NCI-H1436 (cell line): ENCODE measurements around the gene BZW2.
"Not testable (repeated sequence)": the region's sequence is repeated elsewhere in the genome, so short reads cannot be mapped to it uniquely, and the experiment has no call there.

Experiments
- DNase-seq: peaks from one replicate; lab custom pipeline; 2025; lab: John Stamatoyannopoulos, UW

BZW2 gene

GRCh38 chr7:16644636-16645592 lies 1.1 kb upstream of the BZW2 start:
- peak; percentile 55 for DNase-seq

DNA sequence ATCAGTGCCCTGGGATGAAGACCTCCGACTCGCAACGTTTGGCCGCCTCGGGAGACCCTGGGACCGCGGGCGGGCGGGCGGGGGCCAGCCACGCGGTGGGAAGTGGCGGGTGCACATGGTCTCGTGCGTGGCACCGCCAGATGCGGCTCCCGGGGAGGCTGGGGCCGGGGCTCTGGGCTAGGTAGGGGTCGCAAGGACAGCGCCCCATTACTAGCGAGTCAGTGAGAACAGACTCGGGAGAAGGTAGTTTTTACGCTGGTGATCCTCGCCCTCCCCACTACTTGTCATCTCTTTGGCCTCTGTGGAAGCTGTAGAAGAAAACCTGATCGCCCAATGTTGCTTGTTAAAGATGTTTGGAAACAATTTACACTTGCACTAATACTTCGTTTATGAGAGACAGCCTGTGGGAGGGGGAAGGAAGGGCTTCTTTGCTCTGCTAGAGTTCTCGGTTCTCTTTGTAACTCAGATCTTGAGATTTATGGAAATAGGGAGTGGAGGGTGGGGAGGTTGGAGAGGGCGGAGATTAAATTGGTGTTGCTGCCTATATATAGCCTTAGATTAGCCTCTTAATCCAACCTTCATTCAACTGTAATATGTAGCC lies 591 bp downstream of the BZW2 start:
- DNase-seq = no peak

GRCh38 chr7:16647435-16647960 lies 1.5 kb downstream of the BZW2 start:
- no peak for DNase-seq

- DNase-seq = no peak
These were observed 2.6 kb downstream of the BZW2 start for GRCh38 chr7:16648551-16648950.

DNA sequence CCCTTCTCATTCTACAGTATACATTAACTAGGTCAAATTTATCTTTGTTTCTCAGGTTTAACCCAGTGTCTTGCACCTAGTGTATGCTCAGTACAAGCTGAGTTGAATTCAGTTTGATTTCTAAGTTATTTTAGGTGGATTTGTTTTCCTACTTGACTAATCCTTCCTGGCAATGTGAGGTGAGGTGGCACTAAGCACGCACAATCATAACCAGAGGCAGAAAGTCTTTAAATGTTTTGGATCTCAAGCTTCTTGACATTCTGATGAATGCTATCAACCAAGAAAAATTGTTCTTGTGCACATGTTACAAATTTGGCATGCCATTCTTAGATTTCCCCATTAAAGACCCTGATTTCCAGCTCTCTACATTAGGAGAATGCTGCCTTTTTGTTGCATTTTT lies 3.2 kb downstream of the BZW2 start:
- DNase-seq = no peak

DNA sequence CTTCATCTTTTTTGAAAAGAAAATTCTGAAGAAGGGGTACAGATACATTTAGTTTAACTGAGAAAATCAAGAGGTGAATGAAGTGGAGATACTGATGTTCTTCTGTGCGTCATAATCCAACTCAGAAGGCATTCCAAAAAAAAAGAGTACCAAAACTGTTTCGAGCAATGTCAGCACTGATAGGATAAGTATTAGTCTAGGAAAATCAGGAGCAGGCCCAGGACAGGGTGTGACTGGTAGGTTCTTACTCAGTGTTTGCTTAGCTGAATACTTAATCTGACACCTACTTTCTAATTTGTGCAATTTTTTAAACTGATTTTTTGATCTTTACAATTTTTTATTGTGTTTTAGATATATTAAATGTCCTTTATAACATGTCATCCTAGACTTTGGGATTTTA lies 4.3 kb downstream of the BZW2 start:
- DNase-seq = no peak

DNA sequence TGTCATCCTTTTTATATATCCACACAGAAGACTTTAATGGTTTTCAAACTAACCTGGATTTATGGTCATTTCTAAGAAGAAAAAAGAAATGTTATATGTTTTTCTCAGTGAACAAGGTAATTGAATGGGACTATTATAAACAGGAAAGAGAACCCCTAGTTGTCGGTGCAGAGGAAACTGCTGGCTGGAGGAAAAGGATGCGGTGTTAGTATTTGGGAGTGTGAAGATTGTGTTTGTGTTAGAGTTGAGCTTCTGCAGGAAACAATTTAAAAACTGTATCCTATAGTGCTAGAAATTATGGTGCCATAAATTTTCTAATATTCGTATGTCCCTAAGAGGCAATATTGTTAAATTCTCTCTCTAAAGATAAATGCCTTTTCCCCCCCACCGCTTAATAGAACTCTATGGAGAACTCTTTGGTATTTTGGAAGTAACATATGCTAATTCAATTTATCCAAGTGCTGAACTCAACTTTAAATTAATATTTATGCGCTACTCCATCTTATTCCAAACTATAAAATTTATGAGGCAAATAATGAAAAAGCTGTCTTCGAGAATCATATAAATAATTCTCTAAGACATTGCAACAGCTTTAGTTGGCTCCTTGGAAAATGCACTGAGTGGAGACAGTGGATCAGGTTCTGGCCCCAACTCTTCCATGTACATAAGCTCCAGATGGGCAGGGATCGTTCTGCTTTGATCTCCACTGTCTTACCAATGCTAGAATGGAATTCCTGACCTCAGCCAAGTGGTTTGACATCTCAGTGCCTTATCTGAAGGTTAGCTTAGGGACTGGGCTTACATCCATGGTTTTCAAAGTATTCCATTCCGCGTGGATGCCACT lies 5.6 kb downstream of the BZW2 start:
- DNase-seq = no peak

DNA sequence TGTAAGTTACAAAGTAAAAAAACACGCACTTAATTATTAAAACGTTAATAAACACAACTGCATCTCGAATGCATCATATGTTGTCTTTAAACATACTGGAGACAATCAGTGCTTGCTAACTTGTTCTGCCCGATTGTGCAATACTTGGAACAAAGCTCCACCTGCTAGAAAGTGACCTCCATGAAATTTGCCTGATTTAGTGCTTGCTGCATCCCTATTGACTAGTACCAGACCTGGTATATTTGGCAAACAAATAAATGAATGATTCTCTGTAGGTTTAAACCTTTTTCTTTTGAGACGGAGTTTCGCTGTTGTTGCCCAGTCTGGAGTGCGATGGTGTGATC lies 6.2 kb downstream of the BZW2 start:
- no peak for DNase-seq

GRCh38 chr7:16652888-16653287 lies 6.9 kb downstream of the BZW2 start:
- peak; percentile 59 for DNase-seq

DNA sequence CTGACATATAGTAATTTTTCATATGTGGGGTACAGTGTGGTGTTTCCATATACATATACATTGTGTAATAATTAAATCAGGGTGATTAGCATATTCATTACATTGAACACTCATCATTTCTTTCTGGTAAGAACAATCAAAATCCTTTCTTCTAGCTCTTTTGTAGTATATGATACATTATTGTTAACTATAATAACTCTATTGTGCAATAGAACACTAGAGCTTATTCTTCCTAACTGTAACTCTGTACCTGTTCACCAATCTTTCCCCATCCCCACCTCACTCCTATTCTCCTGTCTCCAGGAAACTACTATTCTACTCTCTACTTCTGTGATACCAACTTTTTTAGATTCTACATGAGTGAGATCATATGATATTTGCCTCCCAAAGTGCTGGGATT lies 9.4 kb downstream of the BZW2 start:
- no peak for DNase-seq

GRCh38 chr7:16656141-16656540 lies 10.2 kb downstream of the BZW2 start:
- DNase-seq = no peak

DNA sequence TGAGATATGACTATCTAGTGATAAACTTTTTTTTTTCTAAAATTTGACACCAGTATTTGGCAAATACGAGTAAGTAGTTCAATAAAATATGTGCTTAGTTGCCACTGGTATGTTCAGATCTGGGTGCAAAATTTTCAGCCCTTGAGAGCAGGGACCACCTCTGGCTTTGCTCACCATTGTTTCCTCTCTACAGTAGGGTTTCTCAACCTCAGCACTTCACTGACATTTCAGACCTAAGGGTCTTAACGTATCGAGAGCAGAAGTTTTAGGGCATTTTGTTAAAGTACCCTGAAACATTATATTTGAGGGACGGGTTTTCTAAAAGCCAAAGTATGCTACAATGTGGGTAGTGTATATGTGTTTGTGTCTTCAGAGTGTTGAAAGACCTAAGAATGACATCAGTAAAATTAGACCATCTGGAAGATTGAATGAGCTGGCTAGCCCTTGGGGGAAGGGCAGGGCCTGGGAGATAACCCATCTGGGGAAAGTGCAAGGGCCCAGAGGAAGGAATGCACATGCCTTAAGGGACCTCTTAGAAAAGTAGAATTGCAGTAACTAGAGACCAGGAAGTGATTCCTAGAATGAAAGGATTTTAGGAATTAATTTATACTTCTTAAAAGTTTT lies 11.8 kb downstream of the BZW2 start:
- no peak for DNase-seq

- DNase-seq = not testable (repeated sequence)
These were observed 14.0 kb downstream of the BZW2 start for GRCh38 chr7:16659854-16660497.

GRCh38 chr7:16660702-16661464 lies 14.9 kb downstream of the BZW2 start:
- DNase-seq = no peak

DNA sequence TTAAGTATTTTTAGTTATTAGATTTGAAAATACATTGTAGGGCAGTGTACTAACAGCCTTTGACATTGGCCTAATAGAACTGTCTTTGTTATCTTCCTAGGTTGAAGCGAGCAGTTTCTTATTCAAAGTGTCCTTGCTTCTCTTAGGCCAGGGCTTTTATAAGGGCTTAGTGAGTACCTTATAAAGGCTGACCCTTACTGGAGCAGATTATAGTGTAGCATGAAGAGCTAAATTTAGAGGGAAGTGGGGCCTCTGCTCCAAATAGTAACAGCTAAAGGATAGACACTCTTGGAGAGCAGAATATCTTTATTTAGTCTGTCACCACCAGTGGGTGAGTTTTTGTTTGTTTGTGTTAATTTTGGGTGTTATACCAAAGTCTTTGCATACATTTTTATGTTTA lies 15.9 kb downstream of the BZW2 start:
- DNase-seq = no peak

GRCh38 chr7:16667355-16667754 lies 21.4 kb downstream of the BZW2 start:
- no peak for DNase-seq

- no peak for DNase-seq
These were observed 22.3 kb downstream of the BZW2 start for GRCh38 chr7:16668049-16668858.

DNA sequence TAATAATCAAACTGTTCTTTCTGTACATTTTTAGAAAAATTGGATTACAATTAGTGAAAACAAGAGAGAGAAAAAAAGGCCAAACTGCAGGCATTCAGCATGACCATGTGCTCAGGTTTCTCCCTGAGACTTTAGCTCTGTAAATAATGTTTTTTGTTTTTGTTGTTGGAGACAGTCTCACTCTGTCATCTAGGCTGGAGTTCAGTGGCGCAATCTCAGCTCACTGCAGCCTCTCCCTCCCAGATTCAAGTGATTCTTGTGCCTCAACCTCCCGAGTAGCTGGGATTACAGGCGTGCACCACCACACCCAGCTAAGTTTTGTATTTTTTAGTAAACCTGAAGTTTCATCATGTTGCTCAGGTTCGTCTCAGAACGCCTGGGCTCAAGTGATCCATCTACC lies 23.0 kb downstream of the BZW2 start:
- DNase-seq = no peak

DNA sequence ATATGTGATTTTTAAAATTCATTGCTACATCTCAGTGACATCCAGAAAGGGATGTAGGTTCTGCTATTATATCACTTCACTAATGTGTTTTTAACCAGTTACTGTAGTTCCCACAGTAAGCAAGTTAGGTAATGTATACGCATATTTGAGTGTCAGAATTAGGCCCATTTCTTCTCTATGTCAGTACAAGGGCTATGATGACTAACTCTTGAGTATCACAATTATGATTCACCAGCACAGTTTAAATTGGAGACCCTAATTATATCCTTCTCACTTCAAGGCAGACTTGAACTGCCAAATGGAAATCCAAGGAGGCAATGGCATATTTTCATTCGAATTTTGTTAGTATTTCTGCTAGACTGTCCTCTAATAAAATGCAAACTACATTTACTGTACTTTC lies 23.6 kb downstream of the BZW2 start:
- no peak for DNase-seq

DNA sequence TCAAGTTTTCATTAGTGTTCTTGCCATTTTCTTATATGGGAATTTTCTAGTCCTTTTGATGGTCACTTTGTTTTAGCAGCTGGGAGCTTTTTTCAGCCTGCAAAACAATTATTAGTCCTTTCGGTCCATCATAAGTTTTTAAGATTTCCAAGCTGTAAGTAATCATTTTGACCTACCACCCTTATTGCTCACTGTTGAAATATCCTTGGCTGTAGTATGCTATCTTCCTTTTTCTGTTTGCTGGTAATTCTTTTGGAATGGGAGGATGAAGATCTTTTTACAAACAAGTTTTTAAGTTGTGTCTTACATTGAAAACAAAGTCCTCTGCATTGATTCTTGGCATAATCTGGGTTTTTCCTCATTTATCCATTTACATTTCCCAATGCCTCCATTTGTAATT lies 24.0 kb downstream of the BZW2 start:
- no peak for DNase-seq
